Limb (tissue), 2 donors: ENCODE measurements around the gene MAPK12.
A peak's percentile ranks its signal among the peaks of the same experiment; 100 is the strongest.
"Not testable (repeated sequence)": the region's sequence is repeated elsewhere in the genome, so short reads cannot be mapped to it uniquely, and the experiment has no call there.

Experiments used
- DNase-seq, 2 donors: peaks; one replicate each; pipeline ENCODE4 v3.0.0-alpha.2; 2016; ENCODE audit errors: extremely low spot score in 2 of 2

Gene MAPK12

DNA sequence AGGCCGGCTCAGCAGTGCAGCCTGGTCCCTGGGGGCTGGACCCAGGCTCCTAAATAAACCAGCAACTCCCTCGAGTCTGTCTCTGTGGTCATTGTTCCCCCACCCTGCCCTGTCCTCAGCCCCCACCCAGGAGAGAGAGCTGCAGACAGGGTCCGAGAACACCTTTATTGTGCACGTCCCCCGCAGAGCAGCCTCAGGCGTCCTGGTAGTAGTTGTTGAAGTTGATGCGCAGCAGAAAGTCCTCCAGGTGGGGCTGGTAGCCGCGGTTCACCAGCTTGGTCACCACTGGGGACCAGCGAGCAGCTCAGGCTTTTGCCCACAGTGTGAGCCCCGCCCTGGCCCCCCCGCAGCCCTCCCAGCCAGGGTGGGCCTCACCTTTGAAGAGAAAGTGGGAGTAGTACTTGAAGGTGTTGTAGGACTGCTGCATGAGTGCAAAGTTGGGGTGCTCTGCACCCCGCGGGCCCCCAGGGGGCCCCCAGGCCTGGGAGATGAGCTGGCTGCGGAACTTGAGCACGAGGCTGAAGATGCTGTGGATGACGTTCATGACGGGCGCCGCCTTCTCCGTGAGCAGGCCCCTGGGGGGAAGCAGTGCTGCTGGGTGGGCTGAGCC, 43.8 kb downstream of the MAPK12 start:
- DNase-seq: peak in 1 of 2 donors; percentile 31

DNA sequence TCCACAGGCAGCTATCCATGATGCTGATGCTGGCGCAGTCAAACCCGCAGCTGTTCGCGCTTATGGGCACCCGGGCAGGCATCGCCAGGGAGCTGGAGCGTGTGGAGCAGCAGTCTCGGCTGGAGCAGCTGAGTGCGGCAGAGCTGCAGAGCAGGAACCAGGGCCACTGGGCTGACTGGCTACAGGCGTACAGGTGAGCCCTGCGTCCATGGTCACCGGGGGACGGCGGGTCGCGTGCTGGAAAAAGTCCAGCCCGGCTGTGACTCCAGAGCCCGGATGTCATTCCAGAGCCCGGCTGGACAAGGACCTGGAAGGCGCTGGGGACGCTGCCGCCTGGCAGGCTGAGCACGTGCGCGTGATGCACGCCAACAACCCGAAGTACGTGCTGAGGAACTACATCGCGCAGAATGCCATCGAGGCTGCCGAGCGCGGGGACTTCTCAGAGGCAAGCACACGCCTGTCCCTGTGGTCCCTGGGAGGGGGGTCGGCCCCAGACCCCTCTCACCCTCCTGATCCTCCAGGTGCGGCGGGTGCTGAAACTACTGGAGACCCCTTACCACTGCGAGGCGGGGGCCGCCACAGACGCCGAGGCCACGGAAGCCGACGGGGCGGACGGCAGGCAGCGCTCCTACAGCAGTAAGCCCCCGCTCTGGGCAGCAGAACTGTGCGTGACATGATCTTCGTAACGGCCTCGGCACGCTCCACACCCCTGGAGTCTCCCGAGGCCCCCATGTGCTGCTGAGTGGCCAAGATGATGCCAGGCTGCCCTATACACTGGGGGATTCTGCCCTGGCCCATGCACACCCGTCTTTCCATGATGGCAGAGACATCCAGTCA, 44.6 kb downstream of the MAPK12 start:
- DNase-seq: peak in 1 of 2 donors; percentile 27

DNA sequence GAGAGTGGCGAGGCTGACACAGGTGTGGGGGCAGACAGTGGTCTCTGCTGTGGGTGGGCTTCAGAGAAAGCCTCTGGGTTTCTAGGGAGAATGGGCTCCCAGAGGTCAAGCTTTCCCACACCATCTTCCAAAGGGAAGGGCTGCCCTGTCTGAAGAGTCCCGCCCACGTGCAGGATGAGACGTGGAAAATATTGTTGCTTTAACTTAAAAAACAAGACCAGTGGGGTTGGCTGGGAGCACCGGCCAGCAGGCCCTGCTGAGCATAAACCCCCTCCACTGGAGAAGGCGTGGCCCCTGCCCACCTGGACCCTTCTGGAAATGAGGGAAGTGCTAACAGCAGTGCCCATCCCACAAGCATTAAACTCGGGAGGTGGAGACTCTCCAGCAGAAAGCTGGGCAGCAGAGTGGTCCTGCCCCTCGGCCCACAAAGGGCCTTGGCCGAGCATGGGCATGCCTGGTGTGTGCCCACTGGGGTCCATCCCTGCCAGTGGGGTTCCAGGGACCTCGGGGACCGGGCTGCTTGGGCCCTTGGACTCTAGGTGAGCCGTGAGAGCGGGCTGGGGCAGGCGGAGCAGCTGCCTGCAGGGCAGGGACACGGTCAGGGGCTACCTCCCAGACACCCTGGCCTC, 45.3 kb downstream of the MAPK12 start:
- no peak for DNase-seq

DNA sequence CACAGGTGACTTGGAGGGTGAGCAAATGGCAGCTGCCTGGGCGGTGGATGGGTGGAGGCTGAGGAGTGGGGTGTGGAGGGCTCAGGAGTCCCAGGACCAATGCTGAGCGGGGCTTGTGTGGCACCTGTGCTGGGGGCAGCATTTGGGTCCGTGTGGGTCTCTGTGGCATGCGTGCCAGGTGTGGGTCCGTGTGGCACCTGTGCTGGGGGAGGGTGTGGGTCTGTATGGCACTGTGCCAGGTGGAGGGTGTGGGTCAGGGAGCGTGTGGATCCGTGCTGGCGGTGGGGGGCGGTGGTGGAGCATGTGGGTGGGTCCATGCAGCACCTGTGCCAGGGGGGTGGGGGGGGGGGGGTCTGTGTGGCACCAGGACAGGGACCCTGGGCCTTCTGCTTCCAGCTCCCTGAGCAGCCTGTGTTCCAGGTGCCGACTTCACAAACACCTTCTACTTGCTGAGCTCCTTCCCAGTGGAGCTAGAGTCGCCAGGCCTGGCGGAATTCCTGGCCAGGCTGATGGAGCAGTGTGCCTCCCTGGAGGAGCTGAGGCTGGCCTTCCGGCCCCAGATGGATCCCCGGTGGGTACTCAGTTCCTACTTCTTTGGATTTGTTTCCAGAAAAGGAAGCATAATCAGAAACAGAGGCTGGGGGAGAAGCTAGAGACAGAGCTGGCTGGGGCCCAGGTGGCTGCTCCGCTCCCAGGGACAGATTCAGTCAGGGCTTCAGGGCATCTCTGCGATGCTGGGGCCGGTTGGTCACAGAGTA, 46.0 kb downstream of the MAPK12 start:
- DNase-seq: no peak

DNA sequence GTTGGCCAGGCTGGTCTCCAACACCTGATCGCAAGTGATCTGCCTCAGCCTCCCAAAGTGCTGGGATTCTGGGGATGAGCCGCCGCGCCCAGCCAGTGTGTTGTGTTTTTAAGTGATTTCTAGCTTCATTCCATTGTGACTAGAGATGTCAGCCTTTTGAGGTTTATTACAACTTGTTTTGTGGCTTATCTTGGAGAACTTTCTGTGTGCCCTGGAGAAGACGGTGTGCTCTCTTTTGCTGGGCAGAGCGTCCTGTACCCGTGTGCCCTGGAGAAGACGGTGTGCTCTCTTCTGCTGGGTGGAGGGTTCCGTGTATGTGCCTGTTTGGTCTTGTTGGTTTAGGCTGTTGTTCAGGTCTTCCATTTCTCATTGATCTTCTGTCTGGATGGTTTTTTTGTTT, 48.2 kb downstream of the MAPK12 start:
- peak in 1 of 2 donors; percentile 12 for DNase-seq

GRCh38 chr22:50211147-50211546, 50.3 kb downstream of the MAPK12 start:
- DNase-seq: no peak

GRCh38 chr22:50210378-50211139, 50.9 kb downstream of the MAPK12 start:
- no peak for DNase-seq

DNA sequence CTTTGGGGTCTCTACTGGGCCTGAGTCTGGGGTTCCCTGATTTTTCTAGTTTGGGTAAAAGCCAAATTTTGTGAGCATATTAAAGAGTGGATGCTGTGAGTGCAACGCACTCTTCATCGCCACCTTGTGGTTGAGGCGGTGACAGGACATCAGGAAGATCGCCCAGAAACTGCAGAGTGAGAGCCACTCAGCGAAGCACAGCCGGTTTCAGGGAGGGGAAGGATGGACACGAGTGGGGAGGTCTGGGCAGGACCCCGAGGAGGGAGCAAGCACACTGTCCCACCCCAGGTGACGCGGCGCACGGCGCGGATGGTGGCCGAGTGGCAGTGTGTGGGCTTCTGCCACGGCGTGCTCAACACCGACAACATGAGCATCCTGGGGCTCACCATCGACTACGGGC, 51.6 kb downstream of the MAPK12 start:
- peak in 1 of 2 donors; percentile 71 for DNase-seq

DNA sequence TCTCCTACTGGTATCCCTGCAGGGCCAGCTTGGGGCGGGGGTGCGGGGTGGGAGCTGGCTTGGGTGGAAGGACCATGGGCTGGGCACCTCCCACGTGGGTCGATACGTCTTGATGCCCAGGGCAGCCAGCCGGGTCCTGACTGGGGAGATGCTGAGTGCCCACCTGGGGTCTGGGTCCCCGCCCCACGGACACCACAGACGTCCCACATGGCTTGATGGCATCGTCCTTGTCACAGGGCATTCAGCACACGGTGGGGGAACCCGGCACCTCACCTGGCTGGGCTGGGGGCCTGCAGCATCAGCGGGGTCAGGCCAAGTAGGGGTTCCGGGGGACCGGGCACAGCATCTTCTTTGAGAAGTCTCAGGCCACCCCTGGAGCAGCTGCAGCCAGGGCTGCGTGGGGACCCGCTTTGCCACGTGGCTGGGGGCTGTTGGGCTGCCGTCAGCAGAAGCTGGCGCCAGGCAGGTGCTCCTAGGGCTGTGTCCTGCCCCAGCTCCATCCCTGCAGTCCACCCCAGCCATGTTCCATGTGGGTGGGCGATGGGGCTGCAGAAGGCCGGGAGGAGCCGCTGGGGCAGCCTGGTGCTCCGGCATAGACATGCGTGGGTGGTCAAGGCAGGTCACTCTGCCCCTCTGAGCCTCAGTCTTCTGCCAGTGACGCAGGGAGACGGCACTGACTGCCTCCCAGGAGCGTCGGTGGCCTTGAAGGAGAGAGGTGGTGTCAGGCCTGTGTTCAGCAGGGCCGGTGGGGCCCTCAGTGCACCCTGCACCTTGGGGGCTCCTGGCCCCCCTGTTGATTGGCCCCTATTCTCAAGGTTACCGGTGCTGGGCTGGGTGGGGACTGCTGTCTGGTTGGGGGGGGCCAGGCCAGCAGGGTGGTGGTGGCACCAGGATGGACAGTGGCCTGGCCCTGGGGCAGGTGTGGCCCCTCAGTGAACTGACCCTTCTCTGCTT, 52.3 kb downstream of the MAPK12 start:
- no peak for DNase-seq

GRCh38 chr22:50208430-50208938, 53.0 kb downstream of the MAPK12 start:
- peak in 1 of 2 donors; percentile 32 for DNase-seq

- peak in 1 of 2 donors; percentile 34 for DNase-seq
These were observed 53.9 kb downstream of the MAPK12 start for GRCh38 chr22:50207383-50208140.

DNA sequence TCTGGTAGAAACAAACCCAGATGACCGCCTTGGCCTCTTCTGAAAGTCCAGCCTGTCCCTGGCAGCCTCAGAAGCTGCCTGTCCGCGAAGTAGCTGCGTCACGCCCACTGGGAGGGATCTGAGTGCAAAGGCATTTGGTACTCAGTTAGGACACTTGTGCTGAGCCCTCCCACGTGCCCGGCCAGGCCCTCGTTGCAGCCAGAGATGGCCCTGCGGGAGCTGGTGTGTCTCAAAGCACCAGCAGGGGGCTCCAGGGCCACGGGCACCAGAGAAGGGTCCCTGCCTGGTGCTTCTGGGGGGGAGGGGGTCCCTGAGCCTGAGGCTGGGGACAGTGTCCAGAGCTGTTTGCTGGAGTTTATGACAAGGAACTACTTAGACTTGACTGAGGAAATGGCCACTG, 54.9 kb downstream of the MAPK12 start:
- peak in 1 of 2 donors; percentile 41 for DNase-seq

- no peak for DNase-seq
These were observed 55.5 kb downstream of the MAPK12 start for GRCh38 chr22:50205781-50206569.

DNA sequence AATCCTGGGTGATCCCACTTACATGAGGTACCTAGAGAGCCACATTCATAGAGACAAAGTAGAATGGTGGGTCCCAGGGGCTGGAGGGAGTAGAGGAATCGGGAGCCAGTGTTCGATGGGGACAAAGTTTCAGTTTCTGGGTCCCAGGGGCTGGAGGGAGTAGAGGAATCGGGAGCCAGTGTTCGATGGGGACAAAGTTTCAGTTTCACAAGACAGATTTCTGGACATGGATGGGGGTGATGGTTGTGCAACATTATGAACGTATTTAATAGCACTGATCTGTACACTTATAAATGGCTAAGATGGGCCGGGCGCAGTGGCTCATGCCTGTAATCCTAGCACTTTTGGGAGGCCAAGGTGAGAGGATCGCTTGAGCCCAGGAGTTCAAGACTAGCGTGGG, 56.5 kb downstream of the MAPK12 start:
- not testable (repeated sequence) for DNase-seq

DNA sequence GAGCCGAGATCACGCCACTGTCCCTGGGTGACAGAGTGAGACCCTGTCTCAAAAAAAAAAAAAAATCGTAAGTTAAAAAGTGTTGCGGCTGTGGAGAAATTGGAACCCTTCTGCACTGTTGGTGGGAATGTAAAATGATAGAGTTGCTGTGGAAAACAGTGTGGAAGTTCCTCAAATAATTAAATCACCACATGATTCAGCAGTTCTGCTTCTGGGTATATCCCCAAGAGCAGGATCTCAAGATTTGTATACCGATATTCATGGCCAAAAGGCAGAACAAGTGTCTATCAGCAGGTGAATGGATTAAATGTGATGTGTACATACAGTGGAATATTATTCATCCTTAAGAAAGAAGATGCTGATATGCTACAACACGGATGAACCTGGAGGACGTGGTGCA, 56.9 kb downstream of the MAPK12 start:
- DNase-seq: no peak

- DNase-seq: no peak
These were observed 58.2 kb downstream of the MAPK12 start for GRCh38 chr22:50203288-50203687.
